ENCODE data around the gene EIF3D. TPM values are rescaled to one million over a fixed set of nuclear protein-coding genes. Genes with fewer than 3 reads are reported as not detected.
"Not testable (repeated sequence)": the region's sequence is repeated elsewhere in the genome, so short reads cannot be mapped to it uniquely, and the experiment has no call there.

The EIF3D gene
- total RNA-seq, 1 donor: 265 TPM

- DNase-seq (ENCODE audit: low read depth): no peak
- H3K4me3 ChIP-seq (ENCODE audit: low read depth, low read length): no peak overlapping the region
- TF ChIP-seq CTCF (IDR thresholded peaks at IDR 0.05; ENCODE audit: insufficient read depth, low read depth, low read length): no peak
Measured at GRCh38 chr22:36522662-36523061, 6.3 kb downstream of the EIF3D start.

- H3K4me3 ChIP-seq (ENCODE audit: low read depth, low read length): no peak overlapping the region
- DNase-seq (ENCODE audit: low read depth): no peak
- TF ChIP-seq CTCF (IDR thresholded peaks at IDR 0.05; ENCODE audit: insufficient read depth, low read depth, low read length): no peak
Measured at GRCh38 chr22:36520423-36520822, 8.5 kb downstream of the EIF3D start.

- DNase-seq (ENCODE audit: low read depth); H3K4me3 ChIP-seq (ENCODE audit: low read depth, low read length): not testable (repeated sequence)
Measured at GRCh38 chr22:36519906-36520305, 9.1 kb downstream of the EIF3D start.

- DNase-seq (ENCODE audit: low read depth): no peak
- H3K4me3 ChIP-seq (ENCODE audit: low read depth, low read length): no peak overlapping the region
- TF ChIP-seq CTCF (IDR thresholded peaks at IDR 0.05; ENCODE audit: insufficient read depth, low read depth, low read length): no peak
Measured at GRCh38 chr22:36514766-36515165, 14.2 kb downstream of the EIF3D start.

GRCh38 chr22:36512991-36513390, 16.0 kb downstream of the EIF3D start:
- no peak for DNase-seq (ENCODE audit: low read depth)
- no peak overlapping the region for H3K4me3 ChIP-seq (ENCODE audit: low read depth, low read length)
- TF ChIP-seq CTCF (IDR thresholded peaks at IDR 0.05; ENCODE audit: insufficient read depth, low read depth, low read length): no peak

- TF ChIP-seq CTCF (IDR thresholded peaks at IDR 0.05; ENCODE audit: insufficient read depth, low read depth, low read length): no peak
- H3K4me3 ChIP-seq (ENCODE audit: low read depth, low read length): no peak overlapping the region
- DNase-seq (ENCODE audit: low read depth): no peak
Measured at GRCh38 chr22:36512333-36512732, 16.6 kb downstream of the EIF3D start.

- peak; percentile 57 for DNase-seq (ENCODE audit: low read depth)
- H3K4me3 ChIP-seq (ENCODE audit: low read depth, low read length): no peak overlapping the region
- TF ChIP-seq CTCF (IDR thresholded peaks at IDR 0.05; ENCODE audit: insufficient read depth, low read depth, low read length): peak; percentile 75
Measured at GRCh38 chr22:36510966-36511881, 17.7 kb downstream of the EIF3D start.
